ENCODE data around the gene LRP1B.

GRCh38 chr2:141723814-141724213 is 407.0 kb downstream of the LRP1B start:
- TF ChIP-seq CTCF (IDR thresholded peaks at IDR 0.05) (no peak), ZFX (IDR thresholded peaks at IDR 0.05; ENCODE audit: borderline replicate concordance) (no peak)
